ENCODE data around the gene MRM1.

MRM1 gene

DNA sequence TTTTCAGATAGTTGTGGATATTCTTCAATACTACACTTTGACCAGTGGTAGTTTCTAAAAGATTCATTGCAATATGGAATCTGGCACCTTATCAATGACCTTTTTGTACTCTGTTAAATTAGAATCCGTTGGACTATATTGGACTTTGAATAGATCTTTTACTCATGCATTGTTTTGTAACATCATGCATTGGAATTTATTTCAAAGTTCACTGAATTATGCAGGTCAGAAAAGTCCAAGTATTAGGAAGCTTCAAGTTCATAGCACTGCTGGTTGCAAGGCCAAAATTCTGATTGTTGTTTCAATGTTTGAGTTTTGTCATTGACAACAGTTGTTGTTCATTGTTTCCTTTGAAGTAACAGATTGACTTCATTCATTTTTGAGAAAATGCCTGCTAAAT, 17.6 kb upstream of the MRM1 start:
- DNase-seq (ENCODE audit: extremely low read depth, low read depth), result no peak
- TF ChIP-seq, protein P1, sequence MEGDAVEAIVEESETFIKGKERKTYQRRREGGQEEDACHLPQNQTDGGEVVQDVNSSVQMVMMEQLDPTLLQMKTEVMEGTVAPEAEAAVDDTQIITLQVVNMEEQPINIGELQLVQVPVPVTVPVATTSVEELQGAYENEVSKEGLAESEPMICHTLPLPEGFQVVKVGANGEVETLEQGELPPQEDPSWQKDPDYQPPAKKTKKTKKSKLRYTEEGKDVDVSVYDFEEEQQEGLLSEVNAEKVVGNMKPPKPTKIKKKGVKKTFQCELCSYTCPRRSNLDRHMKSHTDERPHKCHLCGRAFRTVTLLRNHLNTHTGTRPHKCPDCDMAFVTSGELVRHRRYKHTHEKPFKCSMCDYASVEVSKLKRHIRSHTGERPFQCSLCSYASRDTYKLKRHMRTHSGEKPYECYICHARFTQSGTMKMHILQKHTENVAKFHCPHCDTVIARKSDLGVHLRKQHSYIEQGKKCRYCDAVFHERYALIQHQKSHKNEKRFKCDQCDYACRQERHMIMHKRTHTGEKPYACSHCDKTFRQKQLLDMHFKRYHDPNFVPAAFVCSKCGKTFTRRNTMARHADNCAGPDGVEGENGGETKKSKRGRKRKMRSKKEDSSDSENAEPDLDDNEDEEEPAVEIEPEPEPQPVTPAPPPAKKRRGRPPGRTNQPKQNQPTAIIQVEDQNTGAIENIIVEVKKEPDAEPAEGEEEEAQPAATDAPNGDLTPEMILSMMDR (IDR thresholded peaks at IDR 0.05; ENCODE audit: low read depth, low read length, missing control alignments), result no peak
- H3K4me3 ChIP-seq (replicated peaks; ENCODE audit: low read depth, low read length), result no peak overlapping the region

DNA sequence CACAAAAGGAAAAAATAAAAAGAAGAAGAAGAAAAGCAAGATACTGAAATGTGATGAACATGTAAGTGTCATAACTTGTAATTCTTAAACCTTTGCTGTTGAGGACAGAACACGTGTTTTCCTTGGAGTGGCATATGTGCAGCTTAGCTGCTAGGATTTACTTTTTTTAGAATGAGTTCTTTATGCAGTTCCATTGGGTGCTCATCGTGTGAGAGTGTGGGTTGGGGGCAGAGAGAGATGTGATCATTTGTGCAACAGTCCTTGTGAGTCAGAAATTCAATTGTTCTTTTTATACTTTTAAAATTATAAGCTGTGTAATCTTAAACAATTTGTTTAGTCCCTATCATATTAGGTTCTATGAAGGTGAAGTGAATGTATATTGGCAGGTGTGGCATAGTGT, 15.2 kb upstream of the MRM1 start:
- no peak for DNase-seq (ENCODE audit: extremely low read depth, low read depth)
- H3K4me3 ChIP-seq (replicated peaks; ENCODE audit: low read depth, low read length), result no peak overlapping the region
- TF ChIP-seq, protein P1 (IDR thresholded peaks at IDR 0.05; ENCODE audit: low read depth, low read length, missing control alignments), result no peak

DNA sequence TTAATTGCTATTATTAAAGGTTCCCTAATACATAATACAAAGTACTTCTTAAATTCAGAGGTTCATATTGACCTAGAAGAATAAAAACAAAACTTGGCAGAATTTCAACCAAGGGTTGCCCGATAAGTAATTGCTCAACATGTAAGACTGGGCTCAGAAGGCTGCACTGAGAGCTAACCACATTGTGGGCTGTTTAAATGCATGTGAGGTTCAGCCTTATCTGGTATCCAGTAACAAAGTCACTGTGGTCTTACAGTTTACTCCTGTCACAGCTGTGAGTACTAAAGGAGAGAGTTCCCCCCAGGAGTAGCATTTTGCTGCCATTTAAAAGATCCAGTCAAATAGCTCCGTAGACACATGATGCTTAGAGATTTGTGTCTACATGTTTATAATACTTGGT, 11.3 kb upstream of the MRM1 start:
- TF ChIP-seq, protein P1 (IDR thresholded peaks at IDR 0.05; ENCODE audit: low read depth, low read length, missing control alignments), result no peak
- DNase-seq (ENCODE audit: extremely low read depth, low read depth), result no peak
- no peak overlapping the region for H3K4me3 ChIP-seq (replicated peaks; ENCODE audit: low read depth, low read length)

DNA sequence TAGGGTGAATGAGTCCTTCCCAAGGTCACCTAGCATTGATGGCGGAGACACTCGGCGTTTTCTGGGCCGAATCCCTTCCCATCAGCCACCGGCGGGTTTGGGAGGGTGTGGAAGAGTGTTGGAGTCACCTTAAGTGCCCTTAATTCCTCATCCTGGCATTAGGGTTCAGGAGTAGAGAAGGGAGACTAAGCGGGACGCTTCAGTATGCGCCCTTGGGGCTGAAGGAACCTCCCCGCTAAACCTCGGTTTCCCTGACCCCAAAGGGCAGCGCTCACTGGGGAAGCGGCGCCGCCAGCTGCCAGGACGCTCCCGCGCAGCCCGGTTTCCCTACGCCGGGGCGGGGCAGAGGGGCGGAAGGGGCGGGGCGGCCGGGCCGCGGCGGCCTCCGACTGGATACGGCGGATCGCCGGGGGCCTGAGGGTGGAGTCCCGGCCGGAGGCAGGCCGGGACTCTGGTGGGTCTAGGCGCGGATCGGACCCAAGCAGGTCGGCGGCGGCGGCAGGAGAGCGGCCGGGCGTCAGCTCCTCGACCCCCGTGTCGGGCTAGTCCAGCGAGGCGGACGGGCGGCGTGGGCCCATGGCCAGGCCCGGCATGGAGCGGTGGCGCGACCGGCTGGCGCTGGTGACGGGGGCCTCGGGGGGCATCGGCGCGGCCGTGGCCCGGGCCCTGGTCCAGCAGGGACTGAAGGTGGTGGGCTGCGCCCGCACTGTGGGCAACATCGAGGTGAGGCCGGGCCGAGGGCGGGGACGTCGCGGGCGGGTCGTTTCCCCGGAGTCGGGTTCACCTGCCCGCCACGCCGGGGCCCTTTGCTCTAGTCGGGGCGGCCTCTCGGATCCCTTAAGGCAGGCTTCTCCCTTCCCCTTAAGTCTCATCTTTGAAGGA, 9.7 kb upstream of the MRM1 start, which contains the start of gene DHRS11:
DHRS11 (plus strand) TSS at position 446 of the 882 bp plus-strand sequence; CDS start at position 577, 131 bp downstream.
- peak within 1 kb of the TSS; percentile 59 for H3K4me3 ChIP-seq (replicated peaks; ENCODE audit: low read depth, low read length)
- TF ChIP-seq, protein P1 (IDR thresholded peaks at IDR 0.05; ENCODE audit: low read depth, low read length, missing control alignments), result no peak
- no peak for DNase-seq (ENCODE audit: extremely low read depth, low read depth)

DNA sequence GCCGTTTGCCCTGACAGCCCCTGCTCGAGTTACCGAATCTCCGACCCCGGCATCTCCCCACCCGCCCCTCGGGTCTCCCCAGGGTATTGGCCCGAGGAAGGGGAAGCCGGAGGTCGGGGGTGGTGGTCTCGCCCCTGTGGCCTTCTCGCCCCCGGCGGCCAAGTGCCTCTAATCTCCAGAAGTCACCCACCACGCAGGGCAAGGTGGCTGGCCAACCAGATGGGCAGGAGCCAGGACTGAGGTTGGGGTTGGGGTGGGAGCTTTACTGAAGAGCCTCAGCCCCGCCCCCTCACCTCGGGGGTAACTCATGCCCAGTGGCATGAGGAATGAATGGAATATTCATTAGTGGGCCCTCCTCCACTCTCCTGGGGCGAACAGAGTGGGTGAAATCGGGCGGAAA, 9.1 kb upstream of the MRM1 start:
- TF ChIP-seq, protein P1 (IDR thresholded peaks at IDR 0.05; ENCODE audit: low read depth, low read length, missing control alignments), result no peak
- H3K4me3 ChIP-seq (replicated peaks; ENCODE audit: low read depth, low read length), result peak overlapping the region; percentile 59
- no peak for DNase-seq (ENCODE audit: extremely low read depth, low read depth)

DNA sequence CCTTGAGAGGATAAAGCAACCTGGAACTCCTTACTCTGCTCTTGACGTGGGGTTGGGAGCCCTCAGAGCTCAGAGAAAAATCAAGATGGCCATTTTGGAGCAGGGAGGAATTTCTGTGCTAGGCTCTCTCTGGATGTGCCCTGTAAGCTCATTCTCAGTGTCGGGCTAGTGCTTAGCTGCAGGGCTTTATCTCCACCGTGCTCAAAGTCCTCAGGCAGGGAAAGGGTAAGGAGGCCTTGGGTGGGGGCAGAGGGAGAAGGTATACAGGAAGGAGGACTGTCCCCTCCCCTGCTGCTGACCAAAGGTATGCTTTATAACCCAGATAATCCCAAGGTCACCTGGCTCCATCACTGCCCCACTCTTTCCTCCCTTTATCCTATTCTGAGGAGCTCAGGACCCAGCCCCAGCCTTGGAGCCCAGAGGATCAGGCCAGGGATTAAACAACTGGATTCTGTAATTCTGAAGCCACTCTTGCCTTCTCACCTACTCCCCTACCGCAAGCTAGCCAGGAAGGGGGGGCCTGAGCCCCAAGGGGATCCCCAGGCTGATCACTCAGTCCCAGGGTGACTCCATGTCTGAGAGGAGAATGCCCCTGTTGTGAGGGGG, 8.6 kb upstream of the MRM1 start:
- TF ChIP-seq, protein P1 (IDR thresholded peaks at IDR 0.05; ENCODE audit: low read depth, low read length, missing control alignments), result no peak
- peak overlapping the region; percentile 59 for H3K4me3 ChIP-seq (replicated peaks; ENCODE audit: low read depth, low read length)
- DNase-seq (ENCODE audit: extremely low read depth, low read depth), result no peak
